WTC11 (cell line): ENCODE results near the gene MMAB. TPM values are rescaled to one million over a fixed set of nuclear protein-coding genes. Genes with fewer than 3 reads are reported as not detected.

Experiments used
- ATAC-seq: fragments of 200-7000 bp; cut with Tn5 transposase; 2 replicates; pipeline ENCODE4 v1.10.0; 2021; ENCODE audit warnings: mild to moderate bottlenecking, moderate library complexity
- CTCF ChIA-PET: fragments of 300-600 bp; sonication (Branson Sonifier 250); formaldehyde crosslinking; loops from one replicate; lab custom pipeline; 2021; ENCODE audit warnings: antibody characterized with exemption; lab: Charles Lee
- POLR2A ChIA-PET: fragments of 350-600 bp; sonication (Branson Sonifier 250); formaldehyde crosslinking; loops from one replicate; lab custom pipeline; 2021; ENCODE audit warnings: antibody characterized with exemption; lab: Charles Lee
- DNase-seq: peaks from one replicate; pipeline ENCODE4 v3.0.0; 2021; ENCODE audit warnings: low spot score
- H3K27ac Mint-ChIP-seq: 2 replicates; pipeline ENCODE4 v1.8.0; 2021; ENCODE audit warnings: mixed read lengths
- H3K27me3 Mint-ChIP-seq: 2 replicates; pipeline ENCODE4 v1.8.0; 2021; ENCODE audit warnings: low read depth, mild to moderate bottlenecking, moderate library complexity, mixed read lengths
- H3K36me3 Mint-ChIP-seq: 2 replicates; pipeline ENCODE4 v1.8.0; 2021; ENCODE audit warnings: mixed read lengths
- H3K4me1 Mint-ChIP-seq: 2 replicates; pipeline ENCODE4 v1.8.0; 2022; ENCODE audit warnings: mixed read lengths
- H3K4me3 Mint-ChIP-seq: 2 replicates; pipeline ENCODE4 v1.8.0; 2021; ENCODE audit warnings: mild to moderate bottlenecking, moderate library complexity, mixed read lengths
- H3K9me3 Mint-ChIP-seq: 2 replicates; pipeline ENCODE4 v1.8.0; 2021; ENCODE audit warnings: mixed read lengths
- AR ChIP-seq: fragments of 250-450 bp; sonication (Bioruptor Pico); IDR thresholded peaks from 2 replicates; pipeline ENCODE4 v1.9.0; 2021; ENCODE audit warnings: mild to moderate bottlenecking
- CBFB ChIP-seq: sonication (generic); formaldehyde crosslinking; IDR thresholded peaks from 2 replicates; pipeline ENCODE4 v1.8.1; 2022; ENCODE audit warnings: mild to moderate bottlenecking, low read depth, missing genetic modification reagents
- CREB1 ChIP-seq: sonication (generic); formaldehyde crosslinking; IDR thresholded peaks from 2 replicates; pipeline ENCODE4 v1.8.0; 2023; ENCODE audit warnings: mild to moderate bottlenecking, missing genetic modification reagents
- E2F1 ChIP-seq: sonication (generic); formaldehyde crosslinking; IDR thresholded peaks from 2 replicates; pipeline ENCODE4 v1.8.0; 2022; ENCODE audit warnings: mild to moderate bottlenecking, missing genetic modification reagents
- EMX1 ChIP-seq: fragments of 250-450 bp; sonication (Bioruptor Pico); IDR thresholded peaks from 2 replicates; pipeline ENCODE4 v1.8.0; 2021; ENCODE audit warnings: mild to moderate bottlenecking
- HMGA2 ChIP-seq: fragments of 250-450 bp; sonication (Bioruptor Pico); IDR thresholded peaks from 2 replicates; pipeline ENCODE4 v1.4.0; 2021; ENCODE audit warnings: mild to moderate bottlenecking, moderate library complexity
- IRF1 ChIP-seq: sonication (generic); formaldehyde crosslinking; IDR thresholded peaks from 2 replicates; pipeline ENCODE4 v1.8.0; 2023; ENCODE audit warnings: missing genetic modification reagents
- KAT7 ChIP-seq: sonication (generic); formaldehyde crosslinking; IDR thresholded peaks from 2 replicates; pipeline ENCODE4 v1.8.1; 2023; ENCODE audit warnings: missing genetic modification reagents, mild to moderate bottlenecking, borderline replicate concordance
- MLX ChIP-seq: sonication (generic); formaldehyde crosslinking; IDR thresholded peaks from 2 replicates; pipeline ENCODE4 v1.8.1; 2023; ENCODE audit warnings: mild to moderate bottlenecking, missing genetic modification reagents, moderate library complexity
- MYBL2 ChIP-seq: sonication (generic); formaldehyde crosslinking; IDR thresholded peaks from 2 replicates; pipeline ENCODE4 v1.8.1; 2023; ENCODE audit warnings: mild to moderate bottlenecking, moderate library complexity, missing genetic modification reagents
- NFE2L1 ChIP-seq: sonication (generic); formaldehyde crosslinking; IDR thresholded peaks from 2 replicates; pipeline ENCODE4 v1.8.1; 2023; ENCODE audit warnings: missing genetic modification reagents
- NR1H2 ChIP-seq: sonication (generic); formaldehyde crosslinking; IDR thresholded peaks from 2 replicates; pipeline ENCODE4 v1.9.0; 2021; ENCODE audit warnings: mild to moderate bottlenecking, moderate library complexity, missing genetic modification reagents
- PREB ChIP-seq: sonication (generic); formaldehyde crosslinking; IDR thresholded peaks from 2 replicates; pipeline ENCODE4 v1.8.1; 2022; ENCODE audit warnings: mild to moderate bottlenecking, missing genetic modification reagents, moderate library complexity, borderline replicate concordance
- TCF7 ChIP-seq: sonication (generic); formaldehyde crosslinking; IDR thresholded peaks from 2 replicates; pipeline ENCODE4 v1.8.0; 2022; ENCODE audit warnings: mild to moderate bottlenecking, low read depth, missing genetic modification reagents, moderate library complexity
- ZBTB21 ChIP-seq: sonication (generic); formaldehyde crosslinking; IDR thresholded peaks from 2 replicates; pipeline ENCODE4 v1.8.1; 2023; ENCODE audit warnings: mild to moderate bottlenecking, missing genetic modification reagents, borderline replicate concordance
- ZMAT4 ChIP-seq: fragments of 250-450 bp; sonication (Bioruptor Pico); IDR thresholded peaks from 2 replicates; pipeline ENCODE4 v1.9.0; 2021; ENCODE audit warnings: mild to moderate bottlenecking
- ZNF138 ChIP-seq: sonication (generic); formaldehyde crosslinking; conservative IDR thresholded peaks from 2 replicates; pipeline ENCODE4 v1.8.1; 2022; ENCODE audit warnings: mild to moderate bottlenecking, moderate library complexity, missing genetic modification reagents
- ZNF263 ChIP-seq: sonication (generic); formaldehyde crosslinking; IDR thresholded peaks from 2 replicates; pipeline ENCODE4 v1.8.1; 2022; ENCODE audit warnings: low read depth, mild to moderate bottlenecking, moderate library complexity, missing genetic modification reagents
- ZNF425 ChIP-seq: fragments of 250-450 bp; sonication (Bioruptor Pico); conservative IDR thresholded peaks from 2 replicates; pipeline ENCODE4 v1.9.0; 2021; ENCODE audit warnings: mild to moderate bottlenecking
- ZNF671 ChIP-seq: fragments of 250-450 bp; sonication (Bioruptor Pico); IDR thresholded peaks from 2 replicates; pipeline ENCODE4 v1.8.0; 2021; ENCODE audit warnings: mild to moderate bottlenecking
- ZSCAN18 ChIP-seq: fragments of 250-450 bp; sonication (Bioruptor Pico); IDR thresholded peaks from 2 replicates; pipeline ENCODE4 v2.1.2; 2022; ENCODE audit warnings: mild to moderate bottlenecking, moderate library complexity
- total RNA-seq: library from RNA; stranded (reverse); gene quantifications from 3 replicates; pipeline ENCODE4 v1.2.3, GENCODE V29; 2021

The MMAB gene
- total RNA-seq, 1 experiment from 2014 or later: 22.0 TPM

GRCh38 chr12:109521831-109522230 lies 51.5 kb downstream of the MMAB start:
- Mint-ChIP-seq H3K27me3 (no peaks in the 10 kb centered on the region), H3K9me3 (no peaks in the 10 kb centered on the region), H3K4me1 (peaks cover 6% of the 10 kb centered on the region), H3K36me3 (peaks cover 38% of the 10 kb centered on the region), H3K27ac (no peak overlapping the region), H3K4me3 (no peak overlapping the region)
- no peak for ATAC-seq
- DNase-seq: no peak
- POLR2A ChIA-PET: no interaction called here
- CTCF ChIA-PET: interaction anchor here (1.8 kb wide), 1 partner anchor 76 kb away, joined by 5 read pairs; no protein-coding TSS in a partner anchor
- no peak for TF ChIP-seq ZMAT4
- no peak for TF ChIP-seq CREB1
- TF ChIP-seq ZNF671: no peak
- no peak for TF ChIP-seq ZNF425 (CRISPR knock-in tag)
- no peak for TF ChIP-seq AR (CRISPR knock-in tag)
- TF ChIP-seq CBFB (CRISPR knock-in tag): no peak
- no peak for TF ChIP-seq KAT7 (CRISPR knock-in tag)
- TF ChIP-seq MYBL2 (CRISPR knock-in tag): no peak
- no peak for TF ChIP-seq ZNF263 (CRISPR knock-in tag)
- TF ChIP-seq IRF1 (CRISPR knock-in tag): no peak
- TF ChIP-seq ZSCAN18 (CRISPR knock-in tag): no peak
- TF ChIP-seq NFE2L1 (CRISPR knock-in tag): no peak
- TF ChIP-seq HMGA2 (CRISPR knock-in tag): no peak
- TF ChIP-seq PREB (CRISPR knock-in tag): no peak
- no peak for TF ChIP-seq NR1H2 (CRISPR knock-in tag)
- no peak for TF ChIP-seq TCF7
- no peak for TF ChIP-seq MLX (CRISPR knock-in tag)

GRCh38 chr12:109519787-109520186 lies 53.5 kb downstream of the MMAB start:
- no peaks in the 10 kb centered on the region for H3K27me3 Mint-ChIP-seq
- no peak for ATAC-seq
- peaks cover 33% of the 10 kb centered on the region for H3K36me3 Mint-ChIP-seq
- POLR2A ChIA-PET: no interaction called here
- DNase-seq: no peak
- H3K4me3 Mint-ChIP-seq: no peak overlapping the region
- no peaks in the 10 kb centered on the region for H3K9me3 Mint-ChIP-seq
- no peak overlapping the region for H3K27ac Mint-ChIP-seq
- CTCF ChIA-PET: interaction anchor here (0.8 to 2.8 kb wide), 13 partner anchors 10 to 255 kb away, joined by 3 to 31 read pairs (median 5); no protein-coding TSS in a partner anchor
- peaks cover 6% of the 10 kb centered on the region for H3K4me1 Mint-ChIP-seq
- TF ChIP-seq ZNF138 (CRISPR knock-in tag) (no peak), KAT7 (CRISPR knock-in tag) (no peak), E2F1 (no peak), ZBTB21 (no peak), ZNF425 (CRISPR knock-in tag) (no peak), ZNF671 (no peak), EMX1 (CRISPR knock-in tag) (no peak)
